Hepatocyte (in vitro differentiated cells): Measurements from ENCODE around the gene SEMA4A. TPM values are rescaled to one million over a fixed set of nuclear protein-coding genes. Genes with fewer than 3 reads are reported as not detected.

ENCODE experiments used
- DNase-seq: peaks from one replicate; pipeline ENCODE4 v3.0.0-alpha.2; 2016; ENCODE audit warnings: low spot score
- H2AFZ ChIP-seq: fragments of 200-600 bp; sonication (generic); 2 replicates; pipeline ENCODE4 v1.6.0; 2016; ENCODE audit warnings: antibody characterized with exemption, mild to moderate bottlenecking
- H3K27ac ChIP-seq: fragments of 200-600 bp; sonication (generic); 2 replicates; pipeline ENCODE4 v1.5.1; 2016; ENCODE audit warnings: mild to moderate bottlenecking
- H3K27me3 ChIP-seq: fragments of 200-600 bp; sonication (generic); 2 replicates; pipeline ENCODE4 v1.6.1; 2016
- H3K36me3 ChIP-seq: fragments of 200-600 bp; sonication (generic); replicated peaks from 2 replicates; pipeline ENCODE4 v1.5.1; 2016; ENCODE audit warnings: low read depth; ENCODE audit not compliant: insufficient read depth
- H3K4me1 ChIP-seq: fragments of 200-600 bp; sonication (generic); 2 replicates; pipeline ENCODE4 v1.5.1; 2016; ENCODE audit warnings: mild to moderate bottlenecking, moderate library complexity; ENCODE audit not compliant: insufficient read depth
- H3K4me2 ChIP-seq: fragments of 200-600 bp; sonication (generic); 2 replicates; pipeline ENCODE4 v1.6.0; 2016
- H3K4me3 ChIP-seq: fragments of 200-600 bp; sonication (generic); 2 replicates; pipeline ENCODE4 v1.5.1; 2016; ENCODE audit warnings: mild to moderate bottlenecking
- H3K79me2 ChIP-seq: fragments of 200-600 bp; sonication (generic); 2 replicates; pipeline ENCODE4 v1.6.0; 2017; ENCODE audit warnings: mild to moderate bottlenecking
- H3K9me2 ChIP-seq: fragments of 200-600 bp; sonication (generic); replicated peaks from 2 replicates; pipeline ENCODE4 v1.6.0; 2017; ENCODE audit warnings: mild to moderate bottlenecking; ENCODE audit not compliant: insufficient read depth
- H3K9me3 ChIP-seq: fragments of 200-600 bp; sonication (generic); 2 replicates; pipeline ENCODE4 v1.5.1; 2016; ENCODE audit warnings: low read depth, mild to moderate bottlenecking
- H4K20me1 ChIP-seq: fragments of 200-600 bp; sonication (generic); 2 replicates; pipeline ENCODE4 v1.6.0; 2016; ENCODE audit warnings: mild to moderate bottlenecking; ENCODE audit not compliant: insufficient read depth, poor library complexity, severe bottlenecking
- CTCF ChIP-seq: fragments of 200-600 bp; sonication (generic); IDR thresholded peaks from 2 replicates; pipeline ENCODE4 v1.5.1; 2016; ENCODE audit warnings: antibody characterized with exemption, mild to moderate bottlenecking; ENCODE audit not compliant: poor library complexity
- EZH2 ChIP-seq: fragments of 200-600 bp; sonication (generic); IDR thresholded peaks from 2 replicates; pipeline ENCODE4 v1.6.1; 2016; ENCODE audit warnings: antibody characterized with exemption, mild to moderate bottlenecking, borderline replicate concordance
- EZH2phosphoT487 ChIP-seq: fragments of 200-600 bp; sonication (generic); IDR thresholded peaks from one replicate; pipeline ENCODE4 v1.6.1; 2018; ENCODE audit warnings: antibody characterized with exemption, mild to moderate bottlenecking, low read depth, moderate library complexity; ENCODE audit not compliant: unreplicated experiment, severe bottlenecking
- WGBS: methylation state at CpG from one replicate; pipeline ENCODE4 v1.1.6; 2016; ENCODE audit warnings: low lambda C conversion rate; ENCODE audit errors: missing lambda C conversion rate; 5-methylcytosine and 5-hydroxymethylcytosine counted together
- polyA plus RNA-seq: library from polyadenylated mRNA; unstranded; fragments of >200 nt; fragmentation: Nextera tagmentation; extraction: Ambion mirVana; gene quantifications from 2 replicates; pipeline ENCODE4 v1.2.1, GENCODE V29; 2016
- total RNA-seq: library from RNA; depleted of rRNA; stranded (reverse); fragments of >200 nt; gene quantifications from 2 replicates; pipeline ENCODE4 v1.2.3, GENCODE V29; 2014

The SEMA4A gene
- total and polyA plus RNA-seq, 2 experiments from 2014 or later: 1.3 to 2.1 TPM

- Histone ChIP-seq H3K9me2 (no peaks in the 10 kb centered on the region), H3K27me3 (no peaks in the 10 kb centered on the region), H3K27ac (no peak overlapping the region), H3K36me3 (no peaks in the 10 kb centered on the region), H4K20me1 (no peaks in the 10 kb centered on the region), H2AFZ (no peak overlapping the region), H3K4me2 (no peak overlapping the region), H3K4me1 (peaks cover 8% of the 10 kb centered on the region), H3K9me3 (no peaks in the 10 kb centered on the region), H3K4me3 (no peak overlapping the region), H3K79me2 (peaks cover 63% of the 10 kb centered on the region)
- DNase-seq: no peak
- WGBS: 98% methylated on average over 2 of the region's 2 CpGs
- TF ChIP-seq EZH2 (no peak), EZH2phosphoT487 (no peak), CTCF (no peak)
These were observed 64.5 kb downstream of the SEMA4A start for GRCh38 chr1:156217871-156218270.

DNA sequence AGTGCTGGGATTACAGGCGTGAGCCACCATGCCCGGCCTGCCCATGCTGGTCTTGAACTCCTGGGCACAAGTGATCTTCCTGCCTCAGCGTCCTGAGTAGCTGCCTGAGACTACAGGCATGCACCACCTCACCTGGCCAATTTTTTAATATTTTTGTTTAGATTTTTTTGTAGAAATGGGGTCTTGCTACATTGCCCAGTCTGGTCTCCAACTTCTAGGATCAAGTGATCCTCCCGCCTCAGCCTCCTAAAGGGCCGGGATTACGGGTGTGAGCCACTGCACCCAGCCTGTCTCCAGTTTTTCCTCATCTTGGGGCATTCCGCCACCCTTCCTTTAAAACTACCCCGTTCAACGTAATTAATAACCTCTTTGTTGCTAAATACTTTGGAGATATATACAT is 66.8 kb downstream of the SEMA4A start:
- 93% methylated on average over 9 of the region's 9 CpGs for WGBS
- Histone ChIP-seq H3K4me1 (no peaks in the 10 kb centered on the region), H3K4me3 (no peak overlapping the region), H3K79me2 (peaks cover 45% of the 10 kb centered on the region), H3K9me2 (no peaks in the 10 kb centered on the region), H2AFZ (no peak overlapping the region), H3K36me3 (no peaks in the 10 kb centered on the region), H4K20me1 (no peaks in the 10 kb centered on the region), H3K9me3 (no peaks in the 10 kb centered on the region), H3K4me2 (no peak overlapping the region), H3K27me3 (no peaks in the 10 kb centered on the region), H3K27ac (no peak overlapping the region)
- TF ChIP-seq EZH2phosphoT487 (no peak), CTCF (no peak), EZH2 (no peak)
- no peak for DNase-seq

- no peak for TF ChIP-seq CTCF
- Histone ChIP-seq H3K9me3 (no peaks in the 10 kb centered on the region), H3K4me3 (no peak overlapping the region), H3K36me3 (no peaks in the 10 kb centered on the region), H2AFZ (no peak overlapping the region), H3K27me3 (no peaks in the 10 kb centered on the region), H3K9me2 (no peaks in the 10 kb centered on the region), H4K20me1 (no peaks in the 10 kb centered on the region), H3K79me2 (peaks cover 35% of the 10 kb centered on the region), H3K27ac (no peak overlapping the region), H3K4me1 (no peaks in the 10 kb centered on the region), H3K4me2 (no peak overlapping the region)
- DNase-seq: no peak
- WGBS: 96% methylated on average over 13 of the region's 13 CpGs
These were observed 68.8 kb downstream of the SEMA4A start for GRCh38 chr1:156221986-156222692.

- Histone ChIP-seq H3K4me2 (no peak overlapping the region), H3K79me2 (peaks cover 3% of the 10 kb centered on the region), H3K9me2 (no peaks in the 10 kb centered on the region), H3K4me3 (no peak overlapping the region), H3K4me1 (no peaks in the 10 kb centered on the region), H3K27ac (no peak overlapping the region), H3K27me3 (no peaks in the 10 kb centered on the region), H4K20me1 (no peaks in the 10 kb centered on the region), H3K9me3 (no peaks in the 10 kb centered on the region), H2AFZ (no peak overlapping the region), H3K36me3 (no peaks in the 10 kb centered on the region)
- no peak for TF ChIP-seq EZH2
- no peak for TF ChIP-seq EZH2phosphoT487
- TF ChIP-seq CTCF: no peak
- DNase-seq: no peak
- WGBS: 22% methylated on average over 2 of the region's 2 CpGs
These were observed 72.3 kb downstream of the SEMA4A start for GRCh38 chr1:156225677-156226014.
